Measurements from ENCODE around the gene HDAC8.

Gene HDAC8

DNA sequence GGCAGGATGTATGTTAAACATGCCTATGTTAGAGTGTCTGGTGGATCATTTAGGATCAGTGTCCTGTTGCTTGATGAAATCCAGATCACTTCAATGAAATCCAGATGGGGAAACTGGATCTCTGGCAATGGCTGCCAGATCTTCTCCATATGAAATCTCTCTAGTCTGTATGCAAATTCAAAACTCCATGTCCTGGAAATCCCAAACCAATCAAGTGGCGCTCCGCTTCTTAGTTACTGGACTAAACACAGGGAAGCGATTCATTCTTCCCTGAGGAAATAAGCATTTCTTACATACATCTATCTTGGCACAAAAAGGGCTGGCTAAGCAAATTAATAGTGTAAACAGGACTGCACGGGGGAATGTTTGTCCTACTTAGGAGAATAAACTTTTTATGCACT, 94.9 kb downstream of the HDAC8 start:
- Histone ChIP-seq H3K27ac (ENCODE audit: low read depth, low read length) (no peak overlapping the region), H3K4me3 (ENCODE audit: insufficient read depth, low read length, poor library complexity, severe bottlenecking) (no peak overlapping the region), H3F3A (ENCODE audit: insufficient read depth) (no peaks in the 10 kb centered on the region), H3K9ac (ENCODE audit: low read length) (no peak overlapping the region), H4K20me1 (ENCODE audit: low read depth, low read length) (no peaks in the 10 kb centered on the region), H3K9me3 (ENCODE audit: insufficient read depth, low read length) (no peaks in the 10 kb centered on the region), H3K79me2 (ENCODE audit: insufficient read depth, low read length) (no peaks in the 10 kb centered on the region), H2AFZ (ENCODE audit: low read depth, low read length, severe bottlenecking) (no peak overlapping the region), H3K36me3 (ENCODE audit: low read length) (no peaks in the 10 kb centered on the region), H3K27me3 (ENCODE audit: low read length) (no peaks in the 10 kb centered on the region), H3K9me2 (replicated peaks; ENCODE audit: insufficient read depth, low read length) (no peaks in the 10 kb centered on the region), H3K4me2 (ENCODE audit: low read depth, low read length, poor library complexity, severe bottlenecking) (no peak overlapping the region)
- TF ChIP-seq, protein P1, sequence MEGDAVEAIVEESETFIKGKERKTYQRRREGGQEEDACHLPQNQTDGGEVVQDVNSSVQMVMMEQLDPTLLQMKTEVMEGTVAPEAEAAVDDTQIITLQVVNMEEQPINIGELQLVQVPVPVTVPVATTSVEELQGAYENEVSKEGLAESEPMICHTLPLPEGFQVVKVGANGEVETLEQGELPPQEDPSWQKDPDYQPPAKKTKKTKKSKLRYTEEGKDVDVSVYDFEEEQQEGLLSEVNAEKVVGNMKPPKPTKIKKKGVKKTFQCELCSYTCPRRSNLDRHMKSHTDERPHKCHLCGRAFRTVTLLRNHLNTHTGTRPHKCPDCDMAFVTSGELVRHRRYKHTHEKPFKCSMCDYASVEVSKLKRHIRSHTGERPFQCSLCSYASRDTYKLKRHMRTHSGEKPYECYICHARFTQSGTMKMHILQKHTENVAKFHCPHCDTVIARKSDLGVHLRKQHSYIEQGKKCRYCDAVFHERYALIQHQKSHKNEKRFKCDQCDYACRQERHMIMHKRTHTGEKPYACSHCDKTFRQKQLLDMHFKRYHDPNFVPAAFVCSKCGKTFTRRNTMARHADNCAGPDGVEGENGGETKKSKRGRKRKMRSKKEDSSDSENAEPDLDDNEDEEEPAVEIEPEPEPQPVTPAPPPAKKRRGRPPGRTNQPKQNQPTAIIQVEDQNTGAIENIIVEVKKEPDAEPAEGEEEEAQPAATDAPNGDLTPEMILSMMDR (IDR thresholded peaks at IDR 0.05; ENCODE audit: insufficient read depth, low read length, poor library complexity, severe bottlenecking) = no peak
- TF ChIP-seq EZH2phosphoT487 (conservative IDR thresholded peaks at IDR 0.05; ENCODE audit: low read length) = no peak

DNA sequence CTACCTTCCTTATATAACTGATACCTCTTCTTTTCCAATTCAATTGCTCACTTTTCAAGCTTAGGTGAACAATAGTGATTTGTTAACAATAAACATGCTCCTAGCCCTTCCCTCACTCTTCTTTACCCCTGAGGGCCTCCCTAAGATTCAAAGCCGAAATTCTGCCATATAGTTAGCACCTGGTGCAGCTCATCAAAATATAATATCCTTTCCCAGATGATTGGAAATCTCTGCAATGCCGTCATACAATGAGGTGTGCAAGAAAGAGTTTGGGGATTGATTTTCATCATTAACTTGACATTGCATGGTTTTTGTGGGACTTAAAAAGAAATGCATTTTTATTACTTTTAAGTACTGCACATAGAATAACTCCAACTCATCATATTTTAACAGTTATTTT, 95.3 kb downstream of the HDAC8 start:
- H2AFZ ChIP-seq (ENCODE audit: low read depth, low read length, severe bottlenecking) = no peak overlapping the region
- no peak overlapping the region for H3K4me3 ChIP-seq (ENCODE audit: insufficient read depth, low read length, poor library complexity, severe bottlenecking)
- H3K79me2 ChIP-seq (ENCODE audit: insufficient read depth, low read length) = no peaks in the 10 kb centered on the region
- H3K4me2 ChIP-seq (ENCODE audit: low read depth, low read length, poor library complexity, severe bottlenecking) = no peak overlapping the region
- H3K9me3 ChIP-seq (ENCODE audit: insufficient read depth, low read length) = no peaks in the 10 kb centered on the region
- no peaks in the 10 kb centered on the region for H3F3A ChIP-seq (ENCODE audit: insufficient read depth)
- H3K36me3 ChIP-seq (ENCODE audit: low read length) = no peaks in the 10 kb centered on the region
- H4K20me1 ChIP-seq (ENCODE audit: low read depth, low read length) = no peaks in the 10 kb centered on the region
- no peak overlapping the region for H3K27ac ChIP-seq (ENCODE audit: low read depth, low read length)
- no peak for TF ChIP-seq EZH2phosphoT487 (conservative IDR thresholded peaks at IDR 0.05; ENCODE audit: low read length)
- TF ChIP-seq, protein P1 (IDR thresholded peaks at IDR 0.05; ENCODE audit: insufficient read depth, low read length, poor library complexity, severe bottlenecking) = no peak
- no peak overlapping the region for H3K9ac ChIP-seq (ENCODE audit: low read length)
- no peaks in the 10 kb centered on the region for H3K9me2 ChIP-seq (replicated peaks; ENCODE audit: insufficient read depth, low read length)
- no peaks in the 10 kb centered on the region for H3K27me3 ChIP-seq (ENCODE audit: low read length)

DNA sequence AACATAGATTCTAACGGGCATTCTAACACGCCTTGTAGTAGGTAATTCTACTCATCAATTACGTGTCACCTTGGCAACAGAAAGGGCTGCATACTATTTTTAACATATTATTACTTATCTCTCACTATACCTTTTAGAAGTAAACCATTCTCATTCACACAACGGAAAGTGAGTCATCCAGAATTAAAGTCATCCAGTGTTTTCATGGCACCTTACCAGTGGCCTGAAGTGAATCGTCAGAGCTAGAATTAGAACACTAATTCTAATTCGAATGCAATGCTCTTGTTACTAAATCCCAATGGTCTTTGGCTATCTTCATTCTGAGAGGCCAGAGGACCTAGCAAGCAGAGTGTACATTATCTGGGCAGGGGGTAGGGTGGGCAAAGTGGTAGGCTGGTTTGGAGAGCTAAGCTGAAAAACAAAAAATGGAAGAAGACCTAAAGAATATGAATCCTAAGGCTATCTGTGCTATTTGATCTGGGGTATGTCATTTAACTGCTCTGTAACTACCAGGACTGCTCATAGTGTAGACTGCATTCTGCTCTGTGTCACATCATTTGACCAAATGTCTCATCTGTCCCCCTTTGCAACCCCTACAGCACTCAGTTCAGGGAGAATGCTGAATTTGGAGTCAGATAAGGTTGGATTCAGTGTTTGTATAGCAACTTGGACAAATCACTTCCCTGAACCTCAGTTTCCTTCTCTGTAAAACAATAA, 96.5 kb downstream of the HDAC8 start:
- Histone ChIP-seq H3F3A (ENCODE audit: insufficient read depth) (no peaks in the 10 kb centered on the region), H3K4me2 (ENCODE audit: low read depth, low read length, poor library complexity, severe bottlenecking) (no peak overlapping the region), H3K9ac (ENCODE audit: low read length) (no peak overlapping the region), H2AFZ (ENCODE audit: low read depth, low read length, severe bottlenecking) (no peak overlapping the region), H3K27ac (ENCODE audit: low read depth, low read length) (no peak overlapping the region), H3K79me2 (ENCODE audit: insufficient read depth, low read length) (no peaks in the 10 kb centered on the region), H4K20me1 (ENCODE audit: low read depth, low read length) (no peaks in the 10 kb centered on the region), H3K9me2 (replicated peaks; ENCODE audit: insufficient read depth, low read length) (no peaks in the 10 kb centered on the region), H3K4me3 (ENCODE audit: insufficient read depth, low read length, poor library complexity, severe bottlenecking) (no peak overlapping the region), H3K36me3 (ENCODE audit: low read length) (no peaks in the 10 kb centered on the region), H3K9me3 (ENCODE audit: insufficient read depth, low read length) (no peaks in the 10 kb centered on the region), H3K27me3 (ENCODE audit: low read length) (no peaks in the 10 kb centered on the region)
- TF ChIP-seq, protein P1 (IDR thresholded peaks at IDR 0.05; ENCODE audit: insufficient read depth, low read length, poor library complexity, severe bottlenecking) = no peak
- TF ChIP-seq EZH2phosphoT487 (conservative IDR thresholded peaks at IDR 0.05; ENCODE audit: low read length) = no peak

Measured in SU-DHL-6 (cell line).